WERI-Rb-1 (cell line): Measurements from ENCODE around the gene HMGN1.
A peak's percentile ranks its signal among the peaks of the same experiment; 100 is the strongest.

Experiments
- DNase-seq: peaks from one replicate; pipeline ENCODE4 v3.0.0-alpha.2; 2020
- H3K27ac ChIP-seq: fragments of 250-450 bp; sonication (Bioruptor Pico); 2 replicates; pipeline ENCODE4 v1.5.1; 2020; ENCODE audit warnings: mild to moderate bottlenecking, moderate library complexity
- H3K27me3 ChIP-seq: fragments of 250-450 bp; sonication (Bioruptor Pico); 2 replicates; pipeline ENCODE4 v1.5.1; 2021; ENCODE audit warnings: mild to moderate bottlenecking, low read depth, moderate library complexity; ENCODE audit not compliant: insufficient read depth, severe bottlenecking
- H3K36me3 ChIP-seq: fragments of 250-450 bp; sonication (Bioruptor Pico); 2 replicates; pipeline ENCODE4 v1.5.1; 2020; ENCODE audit warnings: mild to moderate bottlenecking, moderate library complexity
- H3K4me3 ChIP-seq: 2 replicates; pipeline ENCODE4 v1.5.1; 2011; ENCODE audit warnings: low read depth, mild to moderate bottlenecking, control low read depth, low read length
- H3K9me3 ChIP-seq: fragments of 250-450 bp; sonication (Bioruptor Pico); 2 replicates; pipeline ENCODE4 v1.5.1; 2021; ENCODE audit warnings: mild to moderate bottlenecking, moderate library complexity; ENCODE audit not compliant: severe bottlenecking
- TF ChIP-seq, protein P1 (sequence below): IDR thresholded peaks from 2 replicates; pipeline ENCODE4 v1.5.1; 2011; ENCODE audit warnings: low read depth, mild to moderate bottlenecking, control low read depth, inconsistent platforms, low read length

Gene HMGN1

GRCh38 chr21:39336457-39337008, 12.4 kb downstream of the HMGN1 start:
- Histone ChIP-seq H3K4me3 (no peak overlapping the region), H3K36me3 (peaks cover 8% of the 10 kb centered on the region), H3K27me3 (no peaks in the 10 kb centered on the region), H3K27ac (peak overlapping the region; percentile 72), H3K9me3 (no peaks in the 10 kb centered on the region)
- TF ChIP-seq, protein P1, sequence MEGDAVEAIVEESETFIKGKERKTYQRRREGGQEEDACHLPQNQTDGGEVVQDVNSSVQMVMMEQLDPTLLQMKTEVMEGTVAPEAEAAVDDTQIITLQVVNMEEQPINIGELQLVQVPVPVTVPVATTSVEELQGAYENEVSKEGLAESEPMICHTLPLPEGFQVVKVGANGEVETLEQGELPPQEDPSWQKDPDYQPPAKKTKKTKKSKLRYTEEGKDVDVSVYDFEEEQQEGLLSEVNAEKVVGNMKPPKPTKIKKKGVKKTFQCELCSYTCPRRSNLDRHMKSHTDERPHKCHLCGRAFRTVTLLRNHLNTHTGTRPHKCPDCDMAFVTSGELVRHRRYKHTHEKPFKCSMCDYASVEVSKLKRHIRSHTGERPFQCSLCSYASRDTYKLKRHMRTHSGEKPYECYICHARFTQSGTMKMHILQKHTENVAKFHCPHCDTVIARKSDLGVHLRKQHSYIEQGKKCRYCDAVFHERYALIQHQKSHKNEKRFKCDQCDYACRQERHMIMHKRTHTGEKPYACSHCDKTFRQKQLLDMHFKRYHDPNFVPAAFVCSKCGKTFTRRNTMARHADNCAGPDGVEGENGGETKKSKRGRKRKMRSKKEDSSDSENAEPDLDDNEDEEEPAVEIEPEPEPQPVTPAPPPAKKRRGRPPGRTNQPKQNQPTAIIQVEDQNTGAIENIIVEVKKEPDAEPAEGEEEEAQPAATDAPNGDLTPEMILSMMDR: peak; percentile 68
- DNase-seq: peak; percentile 89

- Histone ChIP-seq H3K27me3 (no peaks in the 10 kb centered on the region), H3K9me3 (no peaks in the 10 kb centered on the region), H3K36me3 (no peaks in the 10 kb centered on the region), H3K4me3 (no peak overlapping the region), H3K27ac (no peak overlapping the region)
- TF ChIP-seq, protein P1: no peak
- DNase-seq: no peak
These were observed 14.3 kb downstream of the HMGN1 start for GRCh38 chr21:39334611-39335010.

- Histone ChIP-seq H3K27ac (no peak overlapping the region), H3K4me3 (no peak overlapping the region), H3K27me3 (no peaks in the 10 kb centered on the region), H3K9me3 (no peaks in the 10 kb centered on the region), H3K36me3 (no peaks in the 10 kb centered on the region)
- no peak for DNase-seq
- TF ChIP-seq, protein P1: no peak
These were observed 16.7 kb downstream of the HMGN1 start for GRCh38 chr21:39332175-39332574.

DNA sequence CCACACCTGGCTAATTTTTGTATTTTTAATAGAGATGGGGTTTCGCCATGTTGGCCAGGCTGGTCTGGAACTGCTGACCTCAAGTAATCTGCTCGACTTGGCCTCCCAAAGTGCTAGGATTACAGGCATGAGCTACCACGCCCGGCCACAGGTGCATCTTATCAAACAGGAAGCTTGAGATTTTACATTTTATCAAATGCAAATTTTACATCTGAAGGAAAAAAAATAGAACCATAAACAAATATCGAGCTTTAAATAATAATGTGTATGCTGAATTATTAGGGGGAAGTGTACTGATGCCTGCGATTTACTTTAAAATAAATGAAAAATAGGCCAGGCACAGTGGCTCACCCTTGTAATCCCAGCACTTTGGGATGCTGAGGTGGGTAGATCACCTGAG, 18.9 kb downstream of the HMGN1 start:
- TF ChIP-seq, protein P1: no peak

GRCh38 chr21:39327727-39328126, 21.2 kb downstream of the HMGN1 start:
- no peaks in the 10 kb centered on the region for H3K27me3 ChIP-seq
- no peaks in the 10 kb centered on the region for H3K9me3 ChIP-seq
- no peak overlapping the region for H3K27ac ChIP-seq
- H3K4me3 ChIP-seq: no peak overlapping the region
- TF ChIP-seq, protein P1: no peak
- no peaks in the 10 kb centered on the region for H3K36me3 ChIP-seq
- no peak for DNase-seq

More for the DNA sequence above, 18.9 kb downstream of the HMGN1 start:
- Histone ChIP-seq H3K9me3 (no peaks in the 10 kb centered on the region), H3K36me3 (no peaks in the 10 kb centered on the region), H3K27ac (no peak overlapping the region), H3K27me3 (no peaks in the 10 kb centered on the region), H3K4me3 (no peak overlapping the region)
- DNase-seq: no peak
